Natural killer cell (primary cell): ENCODE measurements around the gene STAT5B. TPM values are rescaled to one million over a fixed set of nuclear protein-coding genes. Genes with fewer than 3 reads are reported as not detected.

Source experiments
- ATAC-seq, 3 donors: fragments of 150-1000 bp in 2 of 3; fragments of 200-7000 bp in 1 of 3; cut with Tn5 transposase; 1 replicate in 1 of 3; 2 replicates in 2 of 3; pipeline ENCODE4 v1.10.0; 2021; ENCODE audit warnings: mild to moderate bottlenecking in 2 of 3, moderate library complexity in 2 of 3
- DNase-seq, 2 donors: peaks; one replicate each; pipeline versions ENCODE4 v3.0.0 to v3.0.0-alpha.2; 2013 to 2021; ENCODE audit warnings: mixed read lengths in 1 of 2
- H3K27ac ChIP-seq: one replicate; pipeline ENCODE4 v1.5.1; 2013; ENCODE audit warnings: mild to moderate bottlenecking, low read length
- H3K27me3 ChIP-seq: one replicate; pipeline ENCODE4 v1.6.1; 2013; ENCODE audit warnings: low read length; ENCODE audit not compliant: control insufficient read depth, insufficient read depth
- H3K36me3 ChIP-seq: one replicate; pipeline ENCODE4 v1.6.1; 2013; ENCODE audit warnings: low read length; ENCODE audit not compliant: control insufficient read depth, insufficient read depth
- H3K4me1 ChIP-seq: one replicate; pipeline ENCODE4 v1.6.1; 2013; ENCODE audit warnings: low read length; ENCODE audit not compliant: control insufficient read depth, insufficient read depth
- H3K4me3 ChIP-seq: one replicate; pipeline ENCODE4 v1.5.1; 2013; ENCODE audit warnings: low read length
- H3K9me3 ChIP-seq: one replicate; pipeline ENCODE4 v1.6.1; 2013; ENCODE audit warnings: low read length; ENCODE audit not compliant: control insufficient read depth, insufficient read depth
- H3K27ac Mint-ChIP-seq, 2 donors: one replicate each; pipeline ENCODE4 v1.8.0; 2022; ENCODE audit warnings: mild to moderate bottlenecking in 2 of 2, mixed read lengths in 2 of 2, moderate library complexity in 1 of 2
- H3K27me3 Mint-ChIP-seq, 2 donors: one replicate each; pipeline ENCODE4 v1.8.0; 2022; ENCODE audit warnings: low read depth in 2 of 2, mixed read lengths in 2 of 2
- H3K36me3 Mint-ChIP-seq: one replicate; pipeline ENCODE4 v1.8.0; 2022; ENCODE audit warnings: mixed read lengths
- H3K4me1 Mint-ChIP-seq, 2 donors: one replicate each; pipeline ENCODE4 v1.8.0; 2022; ENCODE audit warnings: mixed read lengths in 2 of 2
- H3K4me3 Mint-ChIP-seq: one replicate; pipeline ENCODE4 v1.8.0; 2022; ENCODE audit warnings: mild to moderate bottlenecking, moderate library complexity, mixed read lengths
- H3K9me3 Mint-ChIP-seq, 2 donors: one replicate each; pipeline ENCODE4 v1.8.0; 2022; ENCODE audit warnings: mixed read lengths in 2 of 2
- WGBS: methylation state at CpG from one replicate; pipeline ENCODE4 v1.1.7; 2013; ENCODE audit warnings: missing lambda C conversion rate; ENCODE audit not compliant: insufficient coverage; 5-methylcytosine and 5-hydroxymethylcytosine counted together
- intact Hi-C: fragments of 100-400 bp; cut with micrococcal nuclease; formaldehyde crosslinking; loops from one replicate; pipeline ENCODE4 v1.14.2; 2022
- total RNA-seq, 4 donors: library from RNA; stranded (reverse); fragments of 120-200 nt in 1 of 4; gene quantifications; one replicate each; pipeline versions ENCODE4 v1.2.3 to v1.2.4, GENCODE V29; 2013 to 2022
- TF ChIP-seq, protein P1 (sequence below): fragments of 200-600 bp; IDR thresholded peaks from one replicate; pipeline ENCODE4 v1.8.0; 2022; ENCODE audit warnings: antibody characterized with exemption

STAT5B gene
- total RNA-seq, 3 donors from 2014 or later (not counting 1 experiment from before 2014, with no cell fraction given): 79.9 to 112 (median 103) TPM

DNA sequence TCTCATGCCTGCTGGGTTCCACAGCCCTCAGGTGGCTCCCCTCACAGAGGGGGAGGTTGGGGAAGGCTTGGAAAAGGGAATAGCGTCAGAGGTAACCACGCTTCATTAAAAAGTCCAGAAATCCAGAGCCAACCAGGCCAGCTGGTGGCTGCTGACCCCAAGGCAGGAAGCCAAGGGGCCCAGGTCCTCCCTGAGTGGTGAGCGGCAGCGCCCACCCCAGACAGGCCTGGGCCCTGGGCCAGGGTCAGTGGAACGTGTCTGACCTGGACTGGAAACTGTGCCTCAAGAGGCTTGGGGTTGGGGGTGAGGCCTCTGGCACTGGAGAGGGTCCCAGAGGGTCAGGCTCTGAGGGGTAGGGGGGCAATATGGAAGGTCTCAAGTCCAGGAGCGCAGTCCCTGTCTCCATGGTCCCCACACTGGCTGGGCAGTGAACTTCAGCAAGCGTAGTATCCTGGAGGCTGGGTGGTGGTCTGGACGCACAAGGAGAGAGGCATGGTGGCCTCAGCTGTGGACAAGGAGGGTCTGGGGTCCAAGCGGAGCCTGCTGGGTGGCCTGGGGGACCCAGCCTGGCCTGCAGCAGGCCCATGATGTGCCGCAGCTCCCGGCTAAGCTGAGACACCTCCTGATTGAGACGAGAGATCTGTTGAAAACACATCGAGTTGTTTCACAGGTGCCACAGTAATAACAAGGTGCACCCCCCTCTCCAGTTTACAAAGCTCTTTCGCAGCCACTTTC, 116.2 kb downstream of the STAT5B start:
- Histone ChIP-seq H3K4me1 (peaks cover 15% of the 10 kb centered on the region), H3K9me3 (no peaks in the 10 kb centered on the region), H3K27me3 (no peaks in the 10 kb centered on the region), H3K36me3 (no peaks in the 10 kb centered on the region), H3K4me3 (no peak overlapping the region), H3K27ac (no peak overlapping the region)
- Mint-ChIP-seq H3K27ac (no peak overlapping the region), H3K4me3 (no peak overlapping the region), H3K9me3 (no peaks in the 10 kb centered on the region), H3K36me3 (no peaks in the 10 kb centered on the region), H3K27me3 (peaks cover 0 to 1% of the 10 kb centered on the region in 2 donors), H3K4me1 (peaks cover 0 to 15% of the 10 kb centered on the region in 2 donors)
- DNase-seq: no peak
- WGBS: 88% methylated on average over 13 of the region's 14 CpGs
- ATAC-seq: no peak
- TF ChIP-seq, protein P1, sequence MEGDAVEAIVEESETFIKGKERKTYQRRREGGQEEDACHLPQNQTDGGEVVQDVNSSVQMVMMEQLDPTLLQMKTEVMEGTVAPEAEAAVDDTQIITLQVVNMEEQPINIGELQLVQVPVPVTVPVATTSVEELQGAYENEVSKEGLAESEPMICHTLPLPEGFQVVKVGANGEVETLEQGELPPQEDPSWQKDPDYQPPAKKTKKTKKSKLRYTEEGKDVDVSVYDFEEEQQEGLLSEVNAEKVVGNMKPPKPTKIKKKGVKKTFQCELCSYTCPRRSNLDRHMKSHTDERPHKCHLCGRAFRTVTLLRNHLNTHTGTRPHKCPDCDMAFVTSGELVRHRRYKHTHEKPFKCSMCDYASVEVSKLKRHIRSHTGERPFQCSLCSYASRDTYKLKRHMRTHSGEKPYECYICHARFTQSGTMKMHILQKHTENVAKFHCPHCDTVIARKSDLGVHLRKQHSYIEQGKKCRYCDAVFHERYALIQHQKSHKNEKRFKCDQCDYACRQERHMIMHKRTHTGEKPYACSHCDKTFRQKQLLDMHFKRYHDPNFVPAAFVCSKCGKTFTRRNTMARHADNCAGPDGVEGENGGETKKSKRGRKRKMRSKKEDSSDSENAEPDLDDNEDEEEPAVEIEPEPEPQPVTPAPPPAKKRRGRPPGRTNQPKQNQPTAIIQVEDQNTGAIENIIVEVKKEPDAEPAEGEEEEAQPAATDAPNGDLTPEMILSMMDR: no peak
- intact Hi-C loops: no loop called here

- no peak overlapping the region for H3K27ac ChIP-seq
- ATAC-seq: no peak
- peak in 1 of 2 donors; percentile 23 for DNase-seq
- TF ChIP-seq, protein P1: no peak
- intact Hi-C loops: loop anchor here (1.0 to 2.0 kb wide), 2 partner anchors 25 to 43 kb away; partner anchors contain the start of genes DHX58 and KCNH4
- peak overlapping the region; percentile 89 for H3K4me3 ChIP-seq
- Mint-ChIP-seq H3K27ac (peak overlapping the region; percentile 84 to 87), H3K9me3 (no peaks in the 10 kb centered on the region), H3K4me3 (peak overlapping the region; percentile 94), H3K36me3 (no peaks in the 10 kb centered on the region), H3K4me1 (peaks cover 19 to 44% of the 10 kb centered on the region in 2 donors), H3K27me3 (no peaks in the 10 kb centered on the region)
- H3K9me3 ChIP-seq: no peaks in the 10 kb centered on the region
- 73% methylated on average over 17 of the region's 17 CpGs for WGBS
- peaks cover 7% of the 10 kb centered on the region for H3K36me3 ChIP-seq
- H3K4me1 ChIP-seq: peaks cover 27% of the 10 kb centered on the region
- H3K27me3 ChIP-seq: no peaks in the 10 kb centered on the region
These were observed 120.6 kb downstream of the STAT5B start for GRCh38 chr17:42155614-42156045.

DNA sequence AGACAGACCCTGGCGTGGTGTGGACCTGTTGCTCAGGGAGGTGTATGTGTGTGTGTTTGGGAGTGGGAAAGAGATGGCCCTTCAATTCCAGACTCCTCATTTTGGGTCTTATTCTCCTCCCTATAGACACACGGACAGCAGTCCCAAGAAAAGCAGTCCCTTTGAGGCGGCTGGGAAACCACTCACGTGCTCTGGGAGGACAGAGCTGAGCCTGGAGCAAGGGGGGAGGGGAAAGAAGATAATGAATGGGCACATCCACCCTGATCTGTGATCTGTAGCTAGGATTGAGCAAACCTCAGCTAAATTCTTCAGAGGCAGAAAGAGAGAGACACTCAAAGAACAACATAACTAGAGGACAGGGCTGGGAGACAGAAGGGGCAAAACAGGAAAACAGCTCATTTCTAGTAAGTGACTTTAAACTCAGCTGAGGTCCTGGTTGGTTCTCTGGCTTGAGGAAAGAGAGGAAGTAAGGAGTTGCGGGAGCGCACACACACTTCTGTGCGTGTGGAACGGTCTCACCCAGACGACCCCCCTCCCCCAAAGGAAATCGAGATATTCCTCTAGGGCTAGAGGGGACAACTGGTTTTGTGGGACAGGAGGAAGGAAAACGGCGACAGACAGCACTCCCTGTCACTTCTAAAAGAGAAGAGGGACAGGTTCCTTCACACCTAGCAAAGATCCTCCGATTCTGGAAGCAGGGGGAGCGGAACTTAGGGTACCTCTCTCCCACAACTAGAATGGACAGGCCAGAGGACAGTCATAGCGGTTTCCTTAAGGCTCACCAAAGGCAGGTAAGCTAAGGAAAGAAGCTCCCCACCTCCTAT, 122.1 kb downstream of the STAT5B start:
- Mint-ChIP-seq H3K4me1 (peaks cover 19 to 44% of the 10 kb centered on the region in 2 donors), H3K9me3 (no peaks in the 10 kb centered on the region), H3K27me3 (no peaks in the 10 kb centered on the region), H3K27ac (peak overlapping the region; percentile 84 to 87), H3K36me3 (no peaks in the 10 kb centered on the region), H3K4me3 (peak overlapping the region; percentile 94)
- H3K4me1 ChIP-seq: peaks cover 27% of the 10 kb centered on the region
- intact Hi-C loops: loop anchor here (2.0 kb wide), 1 partner anchor 27 kb away; the partner anchor contains the start of gene KCNH4
- 16% methylated on average over 6 of the region's 15 CpGs for WGBS
- H3K27ac ChIP-seq: peak overlapping the region; percentile 73
- peak overlapping the region; percentile 89 for H3K4me3 ChIP-seq
- ATAC-seq: no peak
- H3K27me3 ChIP-seq: no peaks in the 10 kb centered on the region
- H3K36me3 ChIP-seq: peaks cover 11% of the 10 kb centered on the region
- no peaks in the 10 kb centered on the region for H3K9me3 ChIP-seq
- TF ChIP-seq, protein P1: no peak
- peak in 1 of 2 donors; percentile 33 for DNase-seq

Other genes starting within 250 kb of the STAT5B start
- gene C17orf113, start 225.8 kb downstream of the STAT5B start, total RNA-seq: under 1 TPM; 0.25 to 0.28 (median 0.26) TPM
- under 1 TPM in 1 of 3 donors, not detected in 2; 0.28 TPM for gene ZNF385C, start 177.9 kb downstream of the STAT5B start, total RNA-seq
- gene DHX58, start 163.7 kb downstream of the STAT5B start, total RNA-seq: 10 to 100 TPM; 22.0 to 29.0 (median 24.5) TPM
- 10 to 100 TPM; 29.6 to 32.8 (median 29.9) TPM for gene KAT2A, start 155.0 kb downstream of the STAT5B start, total RNA-seq
- gene HSPB9, start 153.6 kb downstream of the STAT5B start, total RNA-seq: not detected
- 100 to 1,000 TPM; 137 to 151 (median 148) TPM for gene RAB5C, start 121.4 kb downstream of the STAT5B start, total RNA-seq
- gene KCNH4, start 95.2 kb downstream of the STAT5B start, total RNA-seq: under 1 TPM; 0.12 to 0.27 (median 0.20) TPM
- not detected for gene HCRT, start 90.9 kb downstream of the STAT5B start, total RNA-seq
- gene GHDC, start 81.9 kb downstream of the STAT5B start, total RNA-seq: 10 to 100 TPM; 19.5 to 24.6 (median 22.8) TPM
- 100 to 1,000 TPM; 112 to 135 (median 117) TPM for gene STAT5A, start 12.1 kb upstream of the STAT5B start, total RNA-seq
- 100 to 1,000 TPM; 190 to 246 (median 206) TPM for gene STAT3, start 112.1 kb upstream of the STAT5B start, total RNA-seq
- gene CAVIN1, start 146.9 kb upstream of the STAT5B start, total RNA-seq: under 1 TPM in 2 of 3 donors, not detected in 1; 0.11 to 0.20 TPM
- 10 to 100 TPM in 1 of 3 donors, 1 to 10 TPM in 2; 4.8 to 33.5 (median 7.5) TPM for gene ATP6V0A1, start 182.5 kb upstream of the STAT5B start, total RNA-seq